ENCODE measurements around the gene CLSTN1. TPM values are rescaled to one million over a fixed set of nuclear protein-coding genes. Genes with fewer than 3 reads are reported as not detected.

Gene CLSTN1
- total RNA-seq, 1 donor from 2014 or later = 110 TPM

Other genes starting within 250 kb of the CLSTN1 start
- 14.4 TPM for gene TMEM201, start 235.1 kb downstream of the CLSTN1 start, total RNA-seq
- 3.1 TPM for gene PIK3CD, start 172.2 kb downstream of the CLSTN1 start, total RNA-seq
- 38.3 TPM for gene CTNNBIP1, start 86.3 kb upstream of the CLSTN1 start, total RNA-seq
- gene LZIC, start 119.4 kb upstream of the CLSTN1 start, total RNA-seq = 52.6 TPM
- 11.9 TPM for gene NMNAT1, start 119.5 kb upstream of the CLSTN1 start, total RNA-seq
- gene RBP7, start 173.3 kb upstream of the CLSTN1 start, total RNA-seq = 6.2 TPM
- 32.2 TPM for gene UBE4B, start 209.0 kb upstream of the CLSTN1 start, total RNA-seq